Endothelial cell of umbilical vein (primary cell): Measurements from ENCODE around the gene RABL2A. TPM values are rescaled to one million over a fixed set of nuclear protein-coding genes. Genes with fewer than 3 reads are reported as not detected.
"Not testable (repeated sequence)": the region's sequence is repeated elsewhere in the genome, so short reads cannot be mapped to it uniquely, and the experiment has no call there.

Experiments
- BruUV-seq: library from RNA; stranded (reverse); fragments of 400-500 nt; replicated peaks from 2 replicates; lab custom pipeline; 2021; lab: Mats Ljungman, UMichigan
- CTCF ChIA-PET: fragments of 300-600, 350-600 bp; sonication (Branson Sonifier 250); formaldehyde crosslinking; loops from one replicate; lab custom pipeline; 2021; ENCODE audit warnings: antibody characterized with exemption, inconsistent platforms; lab: Charles Lee
- POLR2A ChIA-PET: fragments of 300-600, 350-600 bp; sonication (Branson Sonifier 250); formaldehyde crosslinking; loops from one replicate; lab custom pipeline; 2021; ENCODE audit warnings: antibody characterized with exemption, inconsistent platforms; lab: Charles Lee
- DNase-seq: peaks from one replicate; pipeline ENCODE4 v3.0.0-alpha.2; 2011; ENCODE audit warnings: low read depth, low spot score
- FAIRE-seq: peaks from 2 replicates; lab custom pipeline; 2011; peaks lifted over from hg19 to GRCh38; lab: Jason Lieb, UNC
- H2AFZ ChIP-seq: 2 replicates; pipeline ENCODE4 v1.6.0; 2012; ENCODE audit warnings: low read depth, low read length, control low read depth, inconsistent platforms
- H3K27ac ChIP-seq: 2 replicates; pipeline ENCODE4 v1.5.1; 2011; ENCODE audit warnings: low read depth, mild to moderate bottlenecking, control low read depth, low read length, moderate library complexity; ENCODE audit not compliant: insufficient read depth
- H3K27me3 ChIP-seq, 2 experiments: 2 replicates each; pipeline versions ENCODE4 v1.6.0 to v1.6.1; 2011; ENCODE audit warnings: low read length in 2 of 2, mixed read lengths in 1 of 2; ENCODE audit not compliant: control insufficient read depth in 2 of 2, insufficient read depth in 2 of 2
- H3K36me3 ChIP-seq, 2 experiments: 2 replicates in 1 of 2; 3 replicates in 1 of 2; pipeline ENCODE4 v1.5.1; 2011; ENCODE audit warnings: low read length in 2 of 2, mild to moderate bottlenecking in 1 of 2, moderate library complexity in 1 of 2; ENCODE audit not compliant: control insufficient read depth in 2 of 2, insufficient read depth in 2 of 2; ENCODE audit errors: extremely low read depth in 1 of 2
- H3K4me1 ChIP-seq: 3 replicates; pipeline ENCODE4 v1.5.1; 2011; ENCODE audit warnings: mild to moderate bottlenecking, low read length; ENCODE audit not compliant: control insufficient read depth, insufficient read depth; ENCODE audit errors: extremely low read depth
- H3K4me2 ChIP-seq: 2 replicates; pipeline ENCODE4 v1.6.1; 2011; ENCODE audit warnings: low read length, control low read depth, mixed read lengths; ENCODE audit not compliant: insufficient read depth
- H3K4me3 ChIP-seq, 3 experiments: fragments of 200-600 bp in 1 of 3; sonication (generic), shearing (Covaris generic) in 1 of 3; replicated peaks in 1 of 3; 2 replicates each; pipeline ENCODE4 v1.5.1; 2011 to 2016; ENCODE audit warnings: control low read depth in 3 of 3, low read length in 3 of 3, mild to moderate bottlenecking in 2 of 3, inconsistent platforms in 1 of 3, low read depth in 1 of 3, moderate library complexity in 1 of 3; ENCODE audit not compliant: insufficient read depth in 1 of 3
- H3K79me2 ChIP-seq: 2 replicates; pipeline ENCODE4 v1.6.0; 2012; ENCODE audit warnings: low read length, inconsistent platforms; ENCODE audit not compliant: control insufficient read depth, insufficient read depth
- H3K9ac ChIP-seq: replicated peaks from 2 replicates; pipeline ENCODE3; 2011; ENCODE audit warnings: low read length, control low read depth; ENCODE audit not compliant: insufficient read depth; ENCODE audit errors: extremely low read depth
- H3K9me1 ChIP-seq: replicated peaks from 3 replicates; pipeline ENCODE4 v1.6.0; 2011; ENCODE audit warnings: mild to moderate bottlenecking, low read length; ENCODE audit not compliant: control insufficient read depth, insufficient read depth; ENCODE audit errors: extremely low read depth
- H3K9me3 ChIP-seq: replicated peaks from 2 replicates; pipeline ENCODE4 v1.5.1; 2012; ENCODE audit warnings: low read length, inconsistent platforms; ENCODE audit not compliant: control insufficient read depth, insufficient read depth
- H4K20me1 ChIP-seq: replicated peaks from 2 replicates; pipeline ENCODE3; 2011; ENCODE audit warnings: mild to moderate bottlenecking, low read length; ENCODE audit not compliant: control insufficient read depth, insufficient read depth; ENCODE audit errors: extremely low read depth
- dilution Hi-C: fragments of 300-500 bp; cut with MboI; formaldehyde crosslinking; loops from one replicate; pipeline ENCODE4 v1.15.0; 2019; ENCODE audit warnings: low sequenced_read_pairs; ENCODE audit not compliant: extremely low pct_ligation_motif_present
- intact Hi-C: fragments of 100-400 bp; cut with micrococcal nuclease; formaldehyde crosslinking; loops from one replicate; pipeline ENCODE4 v1.10.0; 2022
- polyA plus RNA-seq, 4 experiments: library from polyadenylated mRNA; depleted of rRNA in 3 of 4; stranded (reverse) in 3 of 4; unstranded in 1 of 4; fragments of >200 nt; gene quantifications; 2 replicates each; pipeline versions ENCODE4 v1.2.1 to v1.2.3, GENCODE V29; 2011 to 2012; ENCODE audit warnings: missing spikeins in 1 of 4
- total RNA-seq: library from RNA; stranded (reverse); gene quantifications from 2 replicates; pipeline ENCODE4 v1.2.3, GENCODE V29; 2021

RABL2A gene
- total and polyA plus RNA-seq, 2 donors (not counting 3 experiments of a cell fraction or from before 2014, with no cell fraction given), result 9.4 to 10.8 TPM

DNA sequence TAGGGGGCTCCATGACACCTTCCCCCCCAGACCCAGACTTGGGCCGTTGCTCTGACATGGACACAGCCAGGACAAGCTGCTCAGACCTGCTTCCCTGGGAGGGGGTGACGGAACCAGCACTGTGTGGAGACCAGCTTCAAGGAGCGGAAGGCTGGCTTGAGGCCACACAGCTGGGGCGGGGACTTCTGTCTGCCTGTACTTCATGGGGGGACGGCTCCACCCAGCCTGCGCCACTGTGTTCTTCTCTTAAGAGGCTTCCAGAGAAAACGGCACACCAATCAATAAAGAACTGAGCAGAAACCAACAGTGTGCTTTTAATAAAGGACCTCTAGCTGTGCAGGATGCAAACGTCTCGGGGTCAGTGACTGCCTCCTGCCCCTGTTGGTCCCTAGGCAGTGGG is 28.3 kb upstream of the RABL2A start:
- H3K9me1 ChIP-seq, intact Hi-C loops, H3K27ac ChIP-seq, H3K4me1 ChIP-seq, H3K4me2 ChIP-seq, H2AFZ ChIP-seq, H3K9ac ChIP-seq, dilution Hi-C loops, H3K4me3 ChIP-seq, H3K36me3 ChIP-seq, BruUV-seq, H4K20me1 ChIP-seq, FAIRE-seq, H3K27me3 ChIP-seq, CTCF ChIA-PET, H3K9me3 ChIP-seq, DNase-seq, POLR2A ChIA-PET, H3K79me2 ChIP-seq: not testable (repeated sequence)

DNA sequence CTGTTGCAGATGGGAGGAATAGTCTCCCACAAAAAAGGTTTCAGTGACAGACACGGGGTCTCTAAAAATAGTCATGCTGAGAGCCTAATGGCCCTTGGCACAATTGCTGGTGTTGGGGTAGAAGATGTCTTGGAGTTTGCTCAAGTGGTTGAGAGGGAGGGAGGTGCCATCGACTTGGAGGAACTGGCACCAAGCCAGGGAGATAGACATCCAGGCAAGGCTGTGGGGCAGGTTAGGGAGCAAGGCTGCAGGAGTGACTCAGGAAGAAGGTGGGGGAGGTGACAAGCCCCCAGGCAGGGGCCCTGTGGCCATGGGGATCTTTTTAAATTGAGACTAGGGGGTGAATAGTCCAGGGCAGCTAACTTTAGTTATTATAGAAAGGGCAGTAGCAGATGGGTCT is 27.9 kb upstream of the RABL2A start:
- H3K79me2 ChIP-seq, H3K27ac ChIP-seq, H3K4me2 ChIP-seq, H3K4me3 ChIP-seq, CTCF ChIA-PET, H4K20me1 ChIP-seq, DNase-seq, POLR2A ChIA-PET, H3K27me3 ChIP-seq, H3K36me3 ChIP-seq, BruUV-seq, H2AFZ ChIP-seq, dilution Hi-C loops, H3K9ac ChIP-seq, FAIRE-seq, H3K9me3 ChIP-seq, H3K4me1 ChIP-seq, intact Hi-C loops, H3K9me1 ChIP-seq: not testable (repeated sequence)
